ENCODE measurements around the gene KLHL9. TPM values are rescaled to one million over a fixed set of nuclear protein-coding genes. Genes with fewer than 3 reads are reported as not detected.
"Not testable (repeated sequence)": the region's sequence is repeated elsewhere in the genome, so short reads cannot be mapped to it uniquely, and the experiment has no call there.

Gene KLHL9
- total RNA-seq, 1 experiment from 2014 or later, result 8.9 TPM

DNA sequence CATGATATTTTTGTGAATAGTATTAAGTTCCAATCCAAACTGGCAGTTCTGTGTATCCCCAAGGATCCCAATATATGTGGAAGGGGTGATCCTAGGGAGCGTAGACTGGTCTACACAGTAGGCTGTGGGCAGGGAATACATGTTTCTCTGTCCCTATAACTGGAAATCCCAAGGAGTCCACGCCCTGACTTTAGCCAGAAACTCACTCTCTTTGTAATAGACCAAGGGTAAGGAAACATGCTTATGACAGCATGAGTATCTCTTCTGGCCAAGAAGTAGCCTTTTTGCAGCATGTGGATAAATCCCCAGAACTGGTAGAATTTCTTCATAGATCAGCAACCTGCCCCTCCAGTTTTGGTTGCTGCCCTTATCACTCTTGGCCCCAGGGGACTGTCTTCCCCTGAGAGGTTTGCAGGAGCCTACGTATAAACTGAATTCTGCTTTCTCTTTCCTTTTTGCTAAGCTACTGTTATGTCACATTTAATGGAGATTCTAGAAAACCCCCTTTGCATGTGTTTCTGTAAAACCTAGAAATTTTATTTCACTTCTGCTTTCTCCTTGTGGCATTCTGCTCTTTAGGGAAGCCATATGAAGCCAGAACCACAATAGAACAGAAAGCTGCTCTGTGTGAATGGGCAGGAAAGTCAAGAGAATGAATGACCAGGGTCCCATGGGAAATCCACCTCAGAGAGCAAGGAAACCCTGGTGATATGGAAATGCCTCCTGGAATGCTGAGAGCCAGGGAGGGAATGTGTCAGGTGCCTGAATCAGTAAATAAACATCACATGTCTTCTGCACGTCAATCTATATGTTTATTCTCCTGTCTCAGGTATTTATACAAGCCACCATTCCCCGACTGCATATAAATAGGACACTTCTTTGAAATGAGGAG is 46.5 kb upstream of the KLHL9 start:
- H3K9me3 ChIP-seq (ENCODE audit: low read depth, low read length, poor library complexity, severe bottlenecking), result no peaks in the 10 kb centered on the region
- BruUV-seq (replicated peaks), result no TSS peak
- no peak for TF ChIP-seq EZH2 (IDR thresholded peaks at IDR 0.05; ENCODE audit: borderline replicate concordance, low read depth, low read length, poor library complexity, severe bottlenecking)
- TF ChIP-seq, protein P1, sequence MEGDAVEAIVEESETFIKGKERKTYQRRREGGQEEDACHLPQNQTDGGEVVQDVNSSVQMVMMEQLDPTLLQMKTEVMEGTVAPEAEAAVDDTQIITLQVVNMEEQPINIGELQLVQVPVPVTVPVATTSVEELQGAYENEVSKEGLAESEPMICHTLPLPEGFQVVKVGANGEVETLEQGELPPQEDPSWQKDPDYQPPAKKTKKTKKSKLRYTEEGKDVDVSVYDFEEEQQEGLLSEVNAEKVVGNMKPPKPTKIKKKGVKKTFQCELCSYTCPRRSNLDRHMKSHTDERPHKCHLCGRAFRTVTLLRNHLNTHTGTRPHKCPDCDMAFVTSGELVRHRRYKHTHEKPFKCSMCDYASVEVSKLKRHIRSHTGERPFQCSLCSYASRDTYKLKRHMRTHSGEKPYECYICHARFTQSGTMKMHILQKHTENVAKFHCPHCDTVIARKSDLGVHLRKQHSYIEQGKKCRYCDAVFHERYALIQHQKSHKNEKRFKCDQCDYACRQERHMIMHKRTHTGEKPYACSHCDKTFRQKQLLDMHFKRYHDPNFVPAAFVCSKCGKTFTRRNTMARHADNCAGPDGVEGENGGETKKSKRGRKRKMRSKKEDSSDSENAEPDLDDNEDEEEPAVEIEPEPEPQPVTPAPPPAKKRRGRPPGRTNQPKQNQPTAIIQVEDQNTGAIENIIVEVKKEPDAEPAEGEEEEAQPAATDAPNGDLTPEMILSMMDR (conservative IDR thresholded peaks at IDR 0.05; ENCODE audit: low read depth, low read length), result no peak
- ChIA-PET POLR2A (ENCODE audit: low non-redundant PET) (no interaction called here), CTCF (no interaction called here)
- H3K36me3 ChIP-seq (ENCODE audit: insufficient read depth, low read length, poor library complexity, severe bottlenecking), result no peaks in the 10 kb centered on the region
- no peak overlapping the region for H3K4me3 ChIP-seq (ENCODE audit: low read depth, low read length, poor library complexity, severe bottlenecking)
- intact Hi-C loops (cut with micrococcal nuclease; ENCODE audit: unreplicated experiment), result no loop called here
- no peak overlapping the region for H3K27ac ChIP-seq (ENCODE audit: low read depth, low read length, poor library complexity, severe bottlenecking)
- H3K4me1 ChIP-seq (ENCODE audit: insufficient read depth, low read length, poor library complexity, severe bottlenecking), result no peaks in the 10 kb centered on the region
- H3K27me3 ChIP-seq (replicated peaks; ENCODE audit: insufficient read depth, low read depth, low read length, poor library complexity), result peaks cover 67% of the 10 kb centered on the region
- DNase-seq (ENCODE audit: low spot score), result no peak

DNA sequence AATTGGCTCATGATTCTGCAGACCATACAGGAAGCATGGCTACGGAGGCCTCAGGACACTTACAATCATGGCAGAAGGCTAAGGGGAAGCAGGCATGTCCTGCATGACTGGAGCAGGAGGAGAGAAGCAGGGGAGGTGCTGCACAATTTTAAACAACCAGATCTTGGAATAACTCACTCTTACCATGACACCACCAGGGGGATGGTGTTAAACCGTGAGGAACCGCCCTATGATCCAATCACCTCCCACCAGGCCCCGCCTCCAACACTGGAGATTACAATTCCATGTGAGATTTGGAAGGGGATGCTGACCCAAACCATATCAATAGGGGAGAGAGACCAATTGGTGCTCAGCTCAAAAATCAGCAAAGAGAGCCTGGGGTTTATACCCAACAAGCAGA is 36.3 kb upstream of the KLHL9 start:
- H3K4me3 ChIP-seq (ENCODE audit: low read depth, low read length, poor library complexity, severe bottlenecking); intact Hi-C loops (cut with micrococcal nuclease; ENCODE audit: unreplicated experiment); H3K36me3 ChIP-seq (ENCODE audit: insufficient read depth, low read length, poor library complexity, severe bottlenecking); H3K27me3 ChIP-seq (replicated peaks; ENCODE audit: insufficient read depth, low read depth, low read length, poor library complexity); DNase-seq (ENCODE audit: low spot score); H3K27ac ChIP-seq (ENCODE audit: low read depth, low read length, poor library complexity, severe bottlenecking); H3K4me1 ChIP-seq (ENCODE audit: insufficient read depth, low read length, poor library complexity, severe bottlenecking); BruUV-seq (replicated peaks); CTCF ChIA-PET; POLR2A ChIA-PET (ENCODE audit: low non-redundant PET); H3K9me3 ChIP-seq (ENCODE audit: low read depth, low read length, poor library complexity, severe bottlenecking): not testable (repeated sequence)

DNA sequence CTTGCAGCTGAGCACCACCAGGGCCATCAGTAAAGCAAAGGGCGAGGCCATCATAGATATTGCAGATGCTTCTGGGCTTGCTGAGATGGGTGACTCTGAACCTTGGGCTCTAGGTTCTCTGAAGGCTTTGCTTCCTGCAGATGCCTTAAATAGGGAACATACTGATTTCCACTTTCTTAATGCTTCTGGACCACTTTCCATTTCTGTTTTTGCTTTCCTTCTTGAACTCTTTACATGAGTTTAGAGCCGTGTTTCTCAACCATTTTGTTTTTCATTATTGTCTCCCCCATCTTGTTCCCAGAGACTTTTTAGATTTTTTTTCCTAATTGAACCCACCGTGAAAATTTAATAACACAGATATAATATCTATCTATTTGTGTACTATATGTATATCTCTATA is 32.8 kb upstream of the KLHL9 start, which contains the start of gene IFNA13:
TSS of gene IFNA13 (minus strand) at position 101 of the 400 bp plus-strand sequence. CDS start at position 54, 47 bp downstream.
- Histone ChIP-seq H3K4me3 (ENCODE audit: low read depth, low read length, poor library complexity, severe bottlenecking) (no peak within 1 kb of the TSS), H3K4me1 (ENCODE audit: insufficient read depth, low read length, poor library complexity, severe bottlenecking) (no peaks in the 10 kb centered on the region), H3K27me3 (replicated peaks; ENCODE audit: insufficient read depth, low read depth, low read length, poor library complexity) (no peaks in the 10 kb centered on the region), H3K9me3 (ENCODE audit: low read depth, low read length, poor library complexity, severe bottlenecking) (no peaks in the 10 kb centered on the region), H3K27ac (ENCODE audit: low read depth, low read length, poor library complexity, severe bottlenecking) (no peak within 1 kb of the TSS), H3K36me3 (ENCODE audit: insufficient read depth, low read length, poor library complexity, severe bottlenecking) (no peaks in the 10 kb centered on the region)
- intact Hi-C loops (cut with micrococcal nuclease; ENCODE audit: unreplicated experiment), result no loop called here
- ChIA-PET POLR2A (ENCODE audit: low non-redundant PET) (no interaction called here), CTCF (no interaction called here)
- BruUV-seq (replicated peaks), result no TSS peak
- DNase-seq (ENCODE audit: low spot score), result no peak
- TF ChIP-seq, protein P1 (conservative IDR thresholded peaks at IDR 0.05; ENCODE audit: low read depth, low read length), result no peak
- TF ChIP-seq EZH2 (IDR thresholded peaks at IDR 0.05; ENCODE audit: borderline replicate concordance, low read depth, low read length, poor library complexity, severe bottlenecking), result no peak

DNA sequence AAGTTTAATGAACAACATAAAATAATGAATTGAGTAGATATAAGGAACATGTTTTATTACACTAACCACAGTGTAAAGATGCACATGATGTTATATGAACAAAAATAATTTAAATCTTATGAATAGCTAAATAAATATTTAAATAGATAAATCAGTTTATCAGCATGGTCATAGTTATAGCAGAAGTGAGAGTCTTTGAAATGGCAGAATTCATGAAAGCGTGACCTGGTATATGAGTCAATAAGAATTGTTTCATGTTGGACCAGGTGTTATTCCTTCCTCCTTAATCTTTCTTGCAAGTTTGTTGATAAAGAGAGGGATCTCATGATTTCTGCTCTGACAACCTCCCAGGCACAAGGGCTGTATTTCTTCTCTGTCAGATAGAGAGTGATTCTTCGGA is 32.0 kb upstream of the KLHL9 start:
- H3K27ac ChIP-seq (ENCODE audit: low read depth, low read length, poor library complexity, severe bottlenecking); CTCF ChIA-PET; H3K4me1 ChIP-seq (ENCODE audit: insufficient read depth, low read length, poor library complexity, severe bottlenecking); intact Hi-C loops (cut with micrococcal nuclease; ENCODE audit: unreplicated experiment); H3K9me3 ChIP-seq (ENCODE audit: low read depth, low read length, poor library complexity, severe bottlenecking); H3K4me3 ChIP-seq (ENCODE audit: low read depth, low read length, poor library complexity, severe bottlenecking); H3K36me3 ChIP-seq (ENCODE audit: insufficient read depth, low read length, poor library complexity, severe bottlenecking); DNase-seq (ENCODE audit: low spot score); POLR2A ChIA-PET (ENCODE audit: low non-redundant PET); BruUV-seq (replicated peaks); H3K27me3 ChIP-seq (replicated peaks; ENCODE audit: insufficient read depth, low read depth, low read length, poor library complexity): not testable (repeated sequence)

All from A673 (cell line).